Measurements from ENCODE around the gene SLC35F3. TPM values are rescaled to one million over a fixed set of nuclear protein-coding genes. Genes with fewer than 3 reads are reported as not detected.

Gene SLC35F3
- total RNA-seq, 6 experiments from 2014 or later: not detected

DNA sequence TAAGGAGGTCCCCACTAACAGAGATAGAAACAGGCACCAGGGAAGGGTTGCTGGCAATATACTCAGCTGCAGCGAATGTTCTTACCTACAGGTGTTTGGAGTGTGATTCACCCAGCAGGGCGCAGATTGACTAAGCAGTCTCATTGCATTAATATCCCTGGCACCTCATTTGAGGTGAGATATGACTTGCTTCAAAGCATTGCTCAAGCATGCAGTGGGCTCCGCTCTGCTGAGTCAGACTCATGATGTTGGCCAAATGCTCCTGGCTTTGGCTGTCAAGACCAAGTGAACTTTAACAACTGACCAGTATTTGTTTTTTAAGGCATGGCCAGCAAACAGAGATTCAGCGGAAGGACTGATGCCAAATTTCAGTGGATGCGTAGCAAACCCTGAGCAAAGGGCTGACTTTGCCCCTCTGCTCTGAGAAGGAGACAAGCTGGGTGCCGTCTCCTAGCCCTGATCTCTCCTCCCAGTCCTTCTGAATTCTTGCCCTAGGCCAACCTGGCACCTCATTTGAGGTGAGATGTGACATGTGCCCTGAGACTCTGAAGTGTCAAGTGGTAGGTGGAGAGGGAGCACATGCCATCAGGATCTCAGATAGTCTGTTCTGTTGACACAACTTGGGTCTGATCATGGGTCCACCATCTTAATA, 281.7 kb downstream of the SLC35F3 start:
- no peaks in the 10 kb centered on the region for H3K36me3 ChIP-seq
- H3K9me3 ChIP-seq: no peaks in the 10 kb centered on the region
- no peak overlapping the region for H3K27ac ChIP-seq
- H3K27me3 ChIP-seq: no peaks in the 10 kb centered on the region
- intact Hi-C loops (cut with DNase I): no loop called here
- H3K4me3 ChIP-seq: no peak overlapping the region
- peak; percentile 69 to 83 (median 82) for DNase-seq
- peak; percentile 95 to 98 (median 96) for ATAC-seq
- peaks cover 0 to 16% (median 5%) of the 10 kb centered on the region in 4 donors for H3K4me1 ChIP-seq
- TF ChIP-seq, protein P1, sequence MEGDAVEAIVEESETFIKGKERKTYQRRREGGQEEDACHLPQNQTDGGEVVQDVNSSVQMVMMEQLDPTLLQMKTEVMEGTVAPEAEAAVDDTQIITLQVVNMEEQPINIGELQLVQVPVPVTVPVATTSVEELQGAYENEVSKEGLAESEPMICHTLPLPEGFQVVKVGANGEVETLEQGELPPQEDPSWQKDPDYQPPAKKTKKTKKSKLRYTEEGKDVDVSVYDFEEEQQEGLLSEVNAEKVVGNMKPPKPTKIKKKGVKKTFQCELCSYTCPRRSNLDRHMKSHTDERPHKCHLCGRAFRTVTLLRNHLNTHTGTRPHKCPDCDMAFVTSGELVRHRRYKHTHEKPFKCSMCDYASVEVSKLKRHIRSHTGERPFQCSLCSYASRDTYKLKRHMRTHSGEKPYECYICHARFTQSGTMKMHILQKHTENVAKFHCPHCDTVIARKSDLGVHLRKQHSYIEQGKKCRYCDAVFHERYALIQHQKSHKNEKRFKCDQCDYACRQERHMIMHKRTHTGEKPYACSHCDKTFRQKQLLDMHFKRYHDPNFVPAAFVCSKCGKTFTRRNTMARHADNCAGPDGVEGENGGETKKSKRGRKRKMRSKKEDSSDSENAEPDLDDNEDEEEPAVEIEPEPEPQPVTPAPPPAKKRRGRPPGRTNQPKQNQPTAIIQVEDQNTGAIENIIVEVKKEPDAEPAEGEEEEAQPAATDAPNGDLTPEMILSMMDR (IDR thresholded peaks at IDR 0.05): no peak
- no peak for TF ChIP-seq POLR2A (IDR thresholded peaks at IDR 0.05)
- 13% methylated on average over 3 of the region's 6 CpGs for WGBS (ENCODE audit: insufficient coverage, low coverage, low lambda C conversion rate, missing lambda C conversion rate)

DNA sequence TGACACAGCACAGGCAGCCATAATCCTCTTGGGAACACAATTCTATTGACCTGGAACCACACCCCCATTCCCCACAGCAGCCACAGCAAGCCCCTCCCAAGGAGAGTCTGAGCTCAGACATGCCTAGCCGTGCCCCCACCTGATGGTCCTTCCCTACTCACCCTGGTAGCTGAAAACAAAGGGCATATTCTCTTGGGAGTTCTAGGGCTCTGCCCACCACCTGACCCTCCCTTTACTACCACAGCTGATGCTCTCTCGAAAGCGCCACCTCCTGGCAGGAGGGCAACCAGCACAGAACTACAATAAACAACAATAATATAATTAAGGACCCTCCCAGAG, 283.9 kb downstream of the SLC35F3 start:
- intact Hi-C loops (cut with DNase I): no loop called here
- 20% methylated on average over 1 of the region's 3 CpGs for WGBS (ENCODE audit: insufficient coverage, low coverage, low lambda C conversion rate, missing lambda C conversion rate)
- DNase-seq: no peak

DNA sequence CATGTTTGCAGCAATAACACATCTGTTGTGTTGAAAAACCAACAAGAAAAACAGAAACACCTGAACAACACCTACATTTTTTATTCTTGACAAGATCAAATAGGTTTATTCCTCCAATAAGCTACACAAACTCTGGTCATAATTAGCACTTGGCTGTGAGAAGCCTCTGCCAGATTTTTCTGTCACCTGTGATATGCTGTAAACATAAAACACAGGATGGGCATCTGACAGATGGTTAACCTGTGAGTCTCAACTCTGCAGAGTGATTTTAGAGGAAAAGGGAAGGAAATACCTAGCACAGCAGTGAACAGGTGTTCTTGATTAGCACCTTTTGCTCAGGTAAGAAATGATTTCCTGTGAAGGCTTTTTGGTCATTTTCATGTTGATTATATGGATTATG, 293.4 kb downstream of the SLC35F3 start:
- ATAC-seq (no peak), DNase-seq (no peak)
- no peak for TF ChIP-seq POLR2A (IDR thresholded peaks at IDR 0.05)
- TF ChIP-seq, protein P1 (IDR thresholded peaks at IDR 0.05): no peak
- no peaks in the 10 kb centered on the region for H3K4me1 ChIP-seq
- no peaks in the 10 kb centered on the region for H3K9me3 ChIP-seq
- H3K36me3 ChIP-seq: no peaks in the 10 kb centered on the region
- no peak overlapping the region for H3K4me3 ChIP-seq
- H3K27ac ChIP-seq: no peak overlapping the region
- intact Hi-C loops (cut with DNase I): no loop called here
- no peaks in the 10 kb centered on the region for H3K27me3 ChIP-seq

More for the DNA sequence above, 283.9 kb downstream of the SLC35F3 start:
- Histone ChIP-seq H3K36me3 (no peaks in the 10 kb centered on the region), H3K4me3 (no peak overlapping the region), H3K4me1 (peaks cover 0 to 16% (median 5%) of the 10 kb centered on the region in 4 donors), H3K27me3 (no peaks in the 10 kb centered on the region), H3K27ac (no peak overlapping the region), H3K9me3 (no peaks in the 10 kb centered on the region)
- TF ChIP-seq, protein P1 (IDR thresholded peaks at IDR 0.05): peak in 1 of 4 donors; percentile 20
- TF ChIP-seq POLR2A (IDR thresholded peaks at IDR 0.05): no peak
- no peak for ATAC-seq

DNA sequence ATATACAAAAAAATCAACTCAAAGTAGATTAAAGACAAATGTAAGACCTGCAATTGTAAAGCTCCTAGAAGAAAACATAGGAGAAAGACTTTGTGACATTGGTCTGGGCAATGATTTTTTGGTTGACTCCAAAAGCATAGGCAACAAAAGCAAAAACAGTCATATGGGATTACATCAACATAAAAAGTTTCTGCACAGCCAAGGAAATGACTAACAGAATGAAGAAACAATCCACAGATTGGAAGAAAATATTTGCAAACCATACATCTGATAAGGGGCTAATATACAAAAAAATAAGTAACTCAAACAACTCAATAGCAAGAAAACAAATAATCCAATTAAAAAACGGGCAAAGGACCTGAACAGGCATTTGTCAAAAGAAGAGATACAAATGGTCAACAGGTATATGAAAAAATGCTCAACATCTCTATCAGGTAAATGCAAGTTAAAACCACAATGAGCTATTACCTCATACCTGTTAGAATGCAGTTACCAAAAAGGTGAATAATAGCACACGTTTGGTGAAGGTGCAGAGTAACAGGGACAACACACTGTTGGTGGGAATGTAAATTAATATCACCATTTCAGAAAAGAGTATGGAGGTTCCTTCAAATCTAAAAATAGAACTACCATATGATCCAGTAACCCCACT, 295.1 kb downstream of the SLC35F3 start:
- ATAC-seq (no peak), DNase-seq (no peak)
- no peaks in the 10 kb centered on the region for H3K4me1 ChIP-seq
- H3K9me3 ChIP-seq: no peaks in the 10 kb centered on the region
- H3K4me3 ChIP-seq: no peak overlapping the region
- TF ChIP-seq, protein P1 (IDR thresholded peaks at IDR 0.05): no peak
- H3K27ac ChIP-seq: no peak overlapping the region
- H3K36me3 ChIP-seq: no peaks in the 10 kb centered on the region
- intact Hi-C loops (cut with DNase I): no loop called here
- 36% methylated on average over 2 of the region's 2 CpGs for WGBS (ENCODE audit: insufficient coverage, low coverage, low lambda C conversion rate, missing lambda C conversion rate)
- no peaks in the 10 kb centered on the region for H3K27me3 ChIP-seq

Measured in right lobe of liver (tissue), 6 donors.